Lower leg skin (tissue), 3 donors: Measurements from ENCODE around the gene SP8.

Experiments
- CTCF ChIP-seq, 3 donors: fragments of 450-650 bp; IDR thresholded peaks; one replicate each; pipeline ENCODE4 v1.5.1; 2016; ENCODE audit warnings: antibody characterized with exemption in 3 of 3, mild to moderate bottlenecking in 3 of 3, moderate library complexity in 2 of 3
- POLR2A ChIP-seq, 2 donors: fragments of 450-650 bp; IDR thresholded peaks; one replicate each; pipeline ENCODE4 v1.6.1; 2016 to 2017; ENCODE audit warnings: antibody characterized with exemption in 2 of 2, mild to moderate bottlenecking in 1 of 2, moderate library complexity in 1 of 2

- no peak for TF ChIP-seq CTCF (IDR thresholded peaks at IDR 0.05)
- TF ChIP-seq POLR2A (IDR thresholded peaks at IDR 0.05) = no peak
Observed at GRCh38 chr7:20787660-20788419, 1.2 kb upstream of the SP8 start.
